HEK293 (cell line): ENCODE measurements around the gene NOS2.

Experiments
- CTCF ChIA-PET: fragments of 350-600 bp; formaldehyde crosslinking; extraction: SDS; loops from one replicate; lab custom pipeline; 2021; ENCODE audit warnings: antibody characterized with exemption; lab: Yijun Ruan, JAX
- POLR2A ChIA-PET: fragments of 300-600 bp; formaldehyde crosslinking; extraction: SDS; loops from one replicate; lab custom pipeline; 2020; ENCODE audit warnings: antibody characterized with exemption, inconsistent platforms; lab: Yijun Ruan, JAX
- H3K27ac ChIP-seq: fragments of 200-500 bp; sonication (Bioruptor generic); 2 replicates; pipeline ENCODE4 v1.5.1; 2014; ENCODE audit warnings: low read depth, low read length, control low read depth, inconsistent platforms; ENCODE audit errors: extremely low read depth
- H3K36me3 ChIP-seq, 2 experiments: fragments of 200-500 bp in 1 of 2; sonication (Bioruptor generic) in 1 of 2; 1 replicate in 1 of 2; 2 replicates in 1 of 2; pipeline ENCODE4 v1.5.1; 2014 to 2017; ENCODE audit warnings: inconsistent platforms in 2 of 2, low read length in 2 of 2; ENCODE audit not compliant: control insufficient read depth in 2 of 2, insufficient read depth in 1 of 2
- H3K4me1 ChIP-seq: fragments of 200-500 bp; sonication (Bioruptor generic); 2 replicates; pipeline ENCODE4 v1.5.1; 2014; ENCODE audit warnings: mild to moderate bottlenecking, low read length, inconsistent platforms; ENCODE audit not compliant: control insufficient read depth, insufficient read depth
- H3K4me3 ChIP-seq: 2 replicates; pipeline ENCODE4 v1.5.1; 2011; ENCODE audit warnings: low read depth, mild to moderate bottlenecking, control low read depth, low read length, moderate library complexity
- H3K9me3 ChIP-seq: fragments of 200-500 bp; sonication (Bioruptor generic); 2 replicates; pipeline ENCODE4 v1.5.1; 2014; ENCODE audit warnings: low read depth, low read length, inconsistent platforms; ENCODE audit not compliant: control insufficient read depth, insufficient read depth
- AEBP2 ChIP-seq: fragments of 450-650 bp; formaldehyde crosslinking; IDR thresholded peaks from 2 replicates; pipeline ENCODE4 v1.5.1; 2016; ENCODE audit warnings: missing biosample characterization, missing genetic modification characterization, borderline replicate concordance
- HOXA7 ChIP-seq: sonication (generic); formaldehyde crosslinking; IDR thresholded peaks from 2 replicates; pipeline ENCODE4 v1.8.1; 2022; ENCODE audit warnings: missing genetic modification reagents, borderline replicate concordance
- KLF10 ChIP-seq: fragments of 450-650 bp; IDR thresholded peaks from 2 replicates; pipeline ENCODE4 v1.5.1; 2018; ENCODE audit warnings: missing biosample characterization, mild to moderate bottlenecking, missing genetic modification characterization
- OVOL3 ChIP-seq: fragments of 450-650 bp; formaldehyde crosslinking; IDR thresholded peaks from 2 replicates; pipeline ENCODE4 v1.5.1; 2016; ENCODE audit warnings: missing biosample characterization, missing genetic modification characterization
- YY2 ChIP-seq: fragments of 450-650 bp; formaldehyde crosslinking; IDR thresholded peaks from 2 replicates; pipeline ENCODE4 v1.5.1; 2016; ENCODE audit warnings: missing biosample characterization, missing genetic modification characterization
- ZBTB1 ChIP-seq: fragments of 450-650 bp; formaldehyde crosslinking; IDR thresholded peaks from 2 replicates; pipeline ENCODE4 v1.5.1; 2016; ENCODE audit warnings: missing biosample characterization, missing genetic modification characterization
- ZBTB11 ChIP-seq: fragments of 450-650 bp; formaldehyde crosslinking; conservative IDR thresholded peaks from 2 replicates; pipeline ENCODE4 v1.5.1; 2016; ENCODE audit warnings: low read depth, missing biosample characterization, missing genetic modification characterization
- ZBTB7A ChIP-seq: fragments of 450-650 bp; formaldehyde crosslinking; IDR thresholded peaks from 2 replicates; pipeline ENCODE4 v1.5.1; 2016; ENCODE audit warnings: low read depth, missing biosample characterization, missing genetic modification characterization
- ZIC2 ChIP-seq: fragments of 450-650 bp; formaldehyde crosslinking; IDR thresholded peaks from 2 replicates; pipeline ENCODE4 v1.5.1; 2016; ENCODE audit warnings: missing biosample characterization, missing genetic modification characterization
- ZNF146 ChIP-seq: fragments of 450-650 bp; formaldehyde crosslinking; IDR thresholded peaks from 2 replicates; pipeline ENCODE4 v1.5.1; 2016; ENCODE audit warnings: missing biosample characterization, missing genetic modification characterization
- ZNF169 ChIP-seq: fragments of 450-650 bp; formaldehyde crosslinking; IDR thresholded peaks from 2 replicates; pipeline ENCODE4 v1.5.1; 2016; ENCODE audit warnings: missing biosample characterization, missing genetic modification characterization
- ZNF214 ChIP-seq: fragments of 450-650 bp; formaldehyde crosslinking; IDR thresholded peaks from 2 replicates; pipeline ENCODE4 v1.5.1; 2017; ENCODE audit warnings: missing biosample characterization, mild to moderate bottlenecking, missing genetic modification characterization, borderline replicate concordance
- ZNF239 ChIP-seq: fragments of 450-650 bp; formaldehyde crosslinking; IDR thresholded peaks from 2 replicates; pipeline ENCODE4 v1.5.1; 2016; ENCODE audit warnings: missing biosample characterization, missing genetic modification characterization
- ZNF248 ChIP-seq: fragments of 450-650 bp; formaldehyde crosslinking; IDR thresholded peaks from 2 replicates; pipeline ENCODE4 v1.5.1; 2017; ENCODE audit warnings: missing biosample characterization, missing genetic modification characterization
- ZNF302 ChIP-seq: fragments of 450-650 bp; formaldehyde crosslinking; IDR thresholded peaks from 2 replicates; pipeline ENCODE4 v1.5.1; 2016; ENCODE audit warnings: missing biosample characterization, missing genetic modification characterization, low read depth
- ZNF324 ChIP-seq: fragments of 450-650 bp; formaldehyde crosslinking; IDR thresholded peaks from 2 replicates; pipeline ENCODE4 v1.5.1; 2016; ENCODE audit warnings: missing biosample characterization, missing genetic modification characterization
- ZNF404 ChIP-seq: fragments of 450-650 bp; formaldehyde crosslinking; IDR thresholded peaks from 2 replicates; pipeline ENCODE4 v1.5.1; 2017; ENCODE audit warnings: missing biosample characterization, missing genetic modification characterization
- ZNF473 ChIP-seq: fragments of 450-650 bp; formaldehyde crosslinking; IDR thresholded peaks from 2 replicates; pipeline ENCODE4 v1.5.1; 2017; ENCODE audit warnings: missing biosample characterization, missing genetic modification characterization
- ZNF513 ChIP-seq: fragments of 450-650 bp; IDR thresholded peaks from 2 replicates; pipeline ENCODE4 v1.5.1; 2018; ENCODE audit warnings: missing biosample characterization, missing genetic modification characterization
- ZNF530 ChIP-seq: fragments of 450-650 bp; formaldehyde crosslinking; IDR thresholded peaks from 2 replicates; pipeline ENCODE4 v1.5.1; 2016; ENCODE audit warnings: low read depth, missing biosample characterization, missing genetic modification characterization
- ZNF549 ChIP-seq: fragments of 450-650 bp; IDR thresholded peaks from 2 replicates; pipeline ENCODE4 v1.5.1; 2018; ENCODE audit warnings: missing biosample characterization, missing genetic modification characterization, mild to moderate bottlenecking, inconsistent platforms, moderate library complexity
- ZNF580 ChIP-seq: fragments of 450-650 bp; formaldehyde crosslinking; IDR thresholded peaks from 2 replicates; pipeline ENCODE4 v1.5.1; 2016; ENCODE audit warnings: missing biosample characterization, missing genetic modification characterization
- ZNF660 ChIP-seq: fragments of 450-650 bp; IDR thresholded peaks from 2 replicates; pipeline ENCODE4 v1.5.1; 2018; ENCODE audit warnings: missing biosample characterization, mild to moderate bottlenecking, missing genetic modification characterization
- ZNF791 ChIP-seq: fragments of 450-650 bp; formaldehyde crosslinking; IDR thresholded peaks from 2 replicates; pipeline ENCODE4 v1.5.1; 2016; ENCODE audit warnings: missing biosample characterization, missing genetic modification characterization
- TF ChIP-seq, protein P1 (sequence below): fragments of 450-650 bp; formaldehyde crosslinking; conservative IDR thresholded peaks from 2 replicates; pipeline ENCODE4 v1.5.1; 2016; ENCODE audit warnings: low read depth, missing biosample characterization, missing genetic modification characterization

Gene NOS2

DNA sequence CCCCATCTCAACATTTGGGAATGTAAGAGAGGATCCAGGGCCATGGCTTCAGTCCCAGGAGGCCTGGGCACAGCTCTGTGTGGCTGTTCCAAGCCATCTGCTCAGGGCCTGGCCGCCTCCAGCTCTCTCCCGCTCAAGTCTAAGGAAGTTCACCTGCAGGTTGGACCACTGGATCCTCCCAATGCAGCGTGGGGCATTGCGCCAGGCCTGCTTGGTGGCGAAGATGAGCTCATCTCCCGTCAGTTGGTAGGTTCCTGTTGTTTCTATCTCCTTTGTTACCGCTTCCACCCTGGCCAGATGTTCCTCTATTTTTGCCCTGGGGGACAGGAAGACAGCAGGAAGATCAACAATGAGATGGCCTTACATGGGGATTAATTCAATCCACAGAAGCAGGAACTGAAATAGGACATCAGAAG, 17.5 kb downstream of the NOS2 start:
- no peak overlapping the region for H3K4me3 ChIP-seq
- H3K9me3 ChIP-seq = no peaks in the 10 kb centered on the region
- H3K36me3 ChIP-seq = no peaks in the 10 kb centered on the region
- ChIA-PET POLR2A (no interaction called here), CTCF (interaction anchor here (0.6 kb wide), 1 partner anchor 1399 kb away, joined by 4 read pairs; no protein-coding TSS in a partner anchor)
- H3K27ac ChIP-seq = no peak overlapping the region
- H3K4me1 ChIP-seq = no peaks in the 10 kb centered on the region
- no peak for TF ChIP-seq ZIC2 (tag by site-specific recombination)
- TF ChIP-seq ZNF324 (tag by site-specific recombination) = no peak
- no peak for TF ChIP-seq ZNF248 (tag by site-specific recombination)
- TF ChIP-seq, protein P1, sequence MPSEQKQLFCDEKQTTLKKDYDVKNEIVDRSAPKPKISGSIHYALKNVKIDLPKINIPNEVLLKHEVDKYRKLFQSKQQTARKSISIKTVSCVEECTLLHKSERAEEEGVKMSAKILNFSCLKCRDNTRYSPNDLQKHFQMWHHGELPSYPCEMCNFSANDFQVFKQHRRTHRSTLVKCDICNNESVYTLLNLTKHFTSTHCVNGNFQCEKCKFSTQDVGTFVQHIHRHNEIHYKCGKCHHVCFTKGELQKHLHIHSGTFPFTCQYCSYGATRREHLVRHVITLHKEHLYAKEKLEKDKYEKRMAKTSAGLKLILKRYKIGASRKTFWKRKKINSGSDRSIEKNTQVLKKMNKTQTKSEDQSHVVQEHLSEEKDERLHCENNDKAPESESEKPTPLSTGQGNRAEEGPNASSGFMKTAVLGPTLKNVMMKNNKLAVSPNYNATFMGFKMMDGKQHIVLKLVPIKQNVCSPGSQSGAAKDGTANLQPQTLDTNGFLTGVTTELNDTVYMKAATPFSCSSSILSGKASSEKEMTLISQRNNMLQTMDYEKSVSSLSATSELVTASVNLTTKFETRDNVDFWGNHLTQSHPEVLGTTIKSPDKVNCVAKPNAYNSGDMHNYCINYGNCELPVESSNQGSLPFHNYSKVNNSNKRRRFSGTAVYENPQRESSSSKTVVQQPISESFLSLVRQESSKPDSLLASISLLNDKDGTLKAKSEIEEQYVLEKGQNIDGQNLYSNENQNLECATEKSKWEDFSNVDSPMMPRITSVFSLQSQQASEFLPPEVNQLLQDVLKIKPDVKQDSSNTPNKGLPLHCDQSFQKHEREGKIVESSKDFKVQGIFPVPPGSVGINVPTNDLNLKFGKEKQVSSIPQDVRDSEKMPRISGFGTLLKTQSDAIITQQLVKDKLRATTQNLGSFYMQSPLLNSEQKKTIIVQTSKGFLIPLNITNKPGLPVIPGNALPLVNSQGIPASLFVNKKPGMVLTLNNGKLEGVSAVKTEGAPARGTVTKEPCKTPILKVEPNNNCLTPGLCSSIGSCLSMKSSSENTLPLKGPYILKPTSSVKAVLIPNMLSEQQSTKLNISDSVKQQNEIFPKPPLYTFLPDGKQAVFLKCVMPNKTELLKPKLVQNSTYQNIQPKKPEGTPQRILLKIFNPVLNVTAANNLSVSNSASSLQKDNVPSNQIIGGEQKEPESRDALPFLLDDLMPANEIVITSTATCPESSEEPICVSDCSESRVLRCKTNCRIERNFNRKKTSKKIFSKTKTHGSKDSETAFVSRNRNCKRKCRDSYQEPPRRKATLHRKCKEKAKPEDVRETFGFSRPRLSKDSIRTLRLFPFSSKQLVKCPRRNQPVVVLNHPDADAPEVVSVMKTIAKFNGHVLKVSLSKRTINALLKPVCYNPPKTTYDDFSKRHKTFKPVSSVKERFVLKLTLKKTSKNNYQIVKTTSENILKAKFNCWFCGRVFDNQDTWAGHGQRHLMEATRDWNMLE (tag by site-specific recombination) = no peak
- TF ChIP-seq OVOL3 (tag by site-specific recombination) = no peak
- TF ChIP-seq ZNF473 = no peak
- TF ChIP-seq AEBP2 (tag by site-specific recombination) = no peak
- TF ChIP-seq ZNF146 = no peak
- no peak for TF ChIP-seq ZNF660 (tag by site-specific recombination)
- TF ChIP-seq ZNF549 (tag by site-specific recombination) = no peak
- no peak for TF ChIP-seq KLF10
- TF ChIP-seq ZBTB1 (tag by site-specific recombination) = no peak
- TF ChIP-seq ZNF404 (tag by site-specific recombination) = no peak
- TF ChIP-seq ZNF214 (tag by site-specific recombination) = no peak
- no peak for TF ChIP-seq ZNF580
- no peak for TF ChIP-seq YY2 (tag by site-specific recombination)
- TF ChIP-seq ZBTB7A (tag by site-specific recombination) = no peak

DNA sequence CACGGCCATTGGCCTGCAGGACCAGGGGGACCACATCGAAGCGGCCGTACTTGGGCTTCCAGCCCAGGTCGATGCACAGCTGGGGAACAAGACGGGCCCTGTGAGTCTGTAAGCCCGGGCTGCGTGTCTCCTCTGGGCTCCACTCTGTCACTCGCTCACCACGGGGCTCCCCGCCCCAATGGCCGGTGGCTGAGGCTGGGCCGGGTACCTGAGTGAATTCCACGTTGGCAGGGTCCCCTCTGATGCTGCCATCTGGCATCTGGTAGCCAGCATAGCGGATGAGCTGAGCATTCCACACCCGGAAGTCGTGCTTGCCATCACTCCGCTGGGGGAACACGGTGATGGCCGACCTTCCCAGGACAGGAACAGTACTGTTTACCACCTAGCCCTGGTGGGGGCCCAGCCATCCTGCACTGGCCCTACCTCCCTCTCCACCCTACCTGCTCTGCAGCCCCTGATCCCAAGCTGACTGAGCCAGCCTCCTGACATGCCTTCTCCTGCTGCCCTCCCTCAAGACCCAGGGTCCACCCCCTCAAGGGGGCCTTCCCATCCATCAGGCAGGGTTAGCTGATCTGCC, 19.4 kb downstream of the NOS2 start:
- ChIA-PET POLR2A (no interaction called here), CTCF (interaction anchor here (0.5 to 1.4 kb wide), 6 partner anchors 26 to 574 kb away, joined by 3 to 12 read pairs (median 4); no protein-coding TSS in a partner anchor)
- no peaks in the 10 kb centered on the region for H3K4me1 ChIP-seq
- no peaks in the 10 kb centered on the region for H3K9me3 ChIP-seq
- H3K36me3 ChIP-seq = no peaks in the 10 kb centered on the region
- no peak overlapping the region for H3K4me3 ChIP-seq
- no peak overlapping the region for H3K27ac ChIP-seq
- TF ChIP-seq ZNF239 (tag by site-specific recombination) (no peak), ZNF302 (tag by site-specific recombination) (no peak), ZNF530 (tag by site-specific recombination) (no peak), ZNF473 (no peak), ZBTB11 (tag by site-specific recombination) (no peak), ZNF791 (tag by site-specific recombination) (no peak), ZNF169 (no peak), HOXA7 (CRISPR knock-in tag) (no peak), ZNF513 (tag by site-specific recombination) (no peak)
